ENCODE data around the gene ITFG2.

The ITFG2 gene

GRCh38 chr12:2803635-2804392 is 8.7 kb upstream of the ITFG2 start:
- no peak for TF ChIP-seq CTCF (IDR thresholded peaks at IDR 0.05; ENCODE audit: extremely low read depth, insufficient read depth, missing control alignments)
- DNase-seq (ENCODE audit: low spot score), result peak; percentile 53
- in situ Hi-C loops (cut with MboI; ENCODE audit: low pct_unique_long_range_greater_than_20kb, low sequenced_read_pairs, unreplicated experiment), result no loop called here

DNA sequence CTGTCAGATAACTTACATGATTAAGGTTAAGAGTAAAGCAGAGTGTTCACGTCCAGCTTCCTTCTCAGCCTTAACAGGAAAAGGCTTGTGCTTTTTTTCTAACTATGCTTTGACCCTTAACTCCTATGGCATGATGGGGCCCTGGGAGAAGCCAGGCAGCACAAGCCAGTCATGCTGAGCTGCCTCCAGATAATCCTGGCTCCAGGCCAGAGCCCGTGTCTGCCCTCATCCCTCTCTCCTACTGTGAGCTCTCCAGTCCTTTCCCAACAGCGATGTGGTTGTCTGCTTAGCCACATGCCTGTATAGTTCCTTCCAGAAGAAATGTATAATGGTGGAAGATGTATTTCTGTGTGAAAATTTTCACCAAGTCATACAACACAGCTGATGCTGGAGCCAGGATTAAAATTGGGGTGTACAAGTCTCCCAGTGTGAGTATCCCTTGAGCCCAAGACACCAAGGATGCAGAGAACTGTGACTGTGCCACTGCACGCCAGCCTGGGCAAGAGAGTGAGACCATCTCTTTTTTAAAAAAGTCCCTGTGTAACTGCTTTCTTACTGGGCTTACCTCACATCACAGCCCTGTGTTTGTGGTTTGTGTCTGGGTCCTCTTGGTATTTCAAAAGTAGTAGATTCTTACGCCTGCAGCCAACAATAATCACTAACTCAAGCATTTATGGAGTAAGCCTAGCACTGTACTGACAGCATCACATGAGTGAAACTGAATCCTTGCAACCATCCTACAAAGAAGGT is 7.9 kb upstream of the ITFG2 start:
- no peak for DNase-seq (ENCODE audit: low spot score)
- in situ Hi-C loops (cut with MboI; ENCODE audit: low pct_unique_long_range_greater_than_20kb, low sequenced_read_pairs, unreplicated experiment), result no loop called here
- no peak for TF ChIP-seq CTCF (IDR thresholded peaks at IDR 0.05; ENCODE audit: extremely low read depth, insufficient read depth, missing control alignments)

DNA sequence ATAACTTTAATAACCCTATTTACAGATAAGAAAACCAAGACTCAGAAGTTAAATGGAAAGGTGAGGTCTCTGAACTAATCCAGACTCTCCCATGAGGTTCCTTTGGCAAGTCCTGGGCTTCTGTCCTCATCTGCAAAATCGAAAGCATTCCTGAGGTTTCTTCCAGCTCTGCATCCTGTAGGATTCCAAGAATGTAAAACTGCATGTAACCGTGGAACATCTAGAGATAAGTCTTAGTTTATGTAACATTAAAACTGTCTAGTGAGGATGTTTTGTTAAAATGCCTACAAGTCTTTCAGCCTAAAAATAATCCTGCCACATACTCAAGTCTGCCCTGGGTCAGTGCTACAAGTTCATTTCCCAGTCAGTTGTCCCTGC is 7.3 kb upstream of the ITFG2 start:
- in situ Hi-C loops (cut with MboI; ENCODE audit: low pct_unique_long_range_greater_than_20kb, low sequenced_read_pairs, unreplicated experiment), result no loop called here
- no peak for TF ChIP-seq CTCF (IDR thresholded peaks at IDR 0.05; ENCODE audit: extremely low read depth, insufficient read depth, missing control alignments)
- no peak for DNase-seq (ENCODE audit: low spot score)

- TF ChIP-seq CTCF (IDR thresholded peaks at IDR 0.05; ENCODE audit: extremely low read depth, insufficient read depth, missing control alignments), result no peak
- DNase-seq (ENCODE audit: low spot score), result no peak
- in situ Hi-C loops (cut with MboI; ENCODE audit: low pct_unique_long_range_greater_than_20kb, low sequenced_read_pairs, unreplicated experiment), result no loop called here
These were observed 5.8 kb upstream of the ITFG2 start for GRCh38 chr12:2806700-2807099.

DNA sequence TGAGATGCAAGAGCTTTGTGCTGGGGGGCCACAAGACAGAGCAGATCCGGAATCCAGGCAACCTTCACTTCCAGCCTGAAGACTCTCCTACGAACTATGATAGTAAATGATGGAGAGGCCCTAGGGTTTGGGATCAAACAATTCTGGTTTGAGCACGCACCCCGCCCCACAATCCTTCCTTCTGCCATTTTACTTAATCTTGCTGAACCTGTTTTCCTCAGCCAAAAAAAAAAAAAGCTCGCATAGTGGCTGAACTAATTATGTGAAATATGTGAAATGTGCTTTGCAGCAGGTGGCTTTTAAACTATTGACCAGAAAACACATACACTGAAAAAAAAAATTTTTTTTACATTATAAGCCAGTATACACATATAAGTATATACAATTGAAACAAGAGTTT is 667 bp upstream of the ITFG2 start:
- no peak for TF ChIP-seq CTCF (IDR thresholded peaks at IDR 0.05; ENCODE audit: extremely low read depth, insufficient read depth, missing control alignments)
- in situ Hi-C loops (cut with MboI; ENCODE audit: low pct_unique_long_range_greater_than_20kb, low sequenced_read_pairs, unreplicated experiment), result no loop called here
- DNase-seq (ENCODE audit: low spot score), result no peak

- DNase-seq (ENCODE audit: low spot score), result peak; percentile 66
- peak; percentile 81 for TF ChIP-seq CTCF (IDR thresholded peaks at IDR 0.05; ENCODE audit: extremely low read depth, insufficient read depth, missing control alignments)
- in situ Hi-C loops (cut with MboI; ENCODE audit: low pct_unique_long_range_greater_than_20kb, low sequenced_read_pairs, unreplicated experiment), result no loop called here
These were observed 1.0 kb downstream of the ITFG2 start for GRCh38 chr12:2813214-2814185.
